GM19455 (cell line): Measurements from ENCODE around the gene GNG4.
"Not testable (repeated sequence)": the region's sequence is repeated elsewhere in the genome, so short reads cannot be mapped to it uniquely, and the experiment has no call there.

Source experiments
- ATAC-seq: cut with Tn5 transposase; IDR thresholded peaks from one replicate; pipeline ENCODE4 v1.9.1; 2021; ENCODE audit not compliant: unreplicated experiment

The GNG4 gene

DNA sequence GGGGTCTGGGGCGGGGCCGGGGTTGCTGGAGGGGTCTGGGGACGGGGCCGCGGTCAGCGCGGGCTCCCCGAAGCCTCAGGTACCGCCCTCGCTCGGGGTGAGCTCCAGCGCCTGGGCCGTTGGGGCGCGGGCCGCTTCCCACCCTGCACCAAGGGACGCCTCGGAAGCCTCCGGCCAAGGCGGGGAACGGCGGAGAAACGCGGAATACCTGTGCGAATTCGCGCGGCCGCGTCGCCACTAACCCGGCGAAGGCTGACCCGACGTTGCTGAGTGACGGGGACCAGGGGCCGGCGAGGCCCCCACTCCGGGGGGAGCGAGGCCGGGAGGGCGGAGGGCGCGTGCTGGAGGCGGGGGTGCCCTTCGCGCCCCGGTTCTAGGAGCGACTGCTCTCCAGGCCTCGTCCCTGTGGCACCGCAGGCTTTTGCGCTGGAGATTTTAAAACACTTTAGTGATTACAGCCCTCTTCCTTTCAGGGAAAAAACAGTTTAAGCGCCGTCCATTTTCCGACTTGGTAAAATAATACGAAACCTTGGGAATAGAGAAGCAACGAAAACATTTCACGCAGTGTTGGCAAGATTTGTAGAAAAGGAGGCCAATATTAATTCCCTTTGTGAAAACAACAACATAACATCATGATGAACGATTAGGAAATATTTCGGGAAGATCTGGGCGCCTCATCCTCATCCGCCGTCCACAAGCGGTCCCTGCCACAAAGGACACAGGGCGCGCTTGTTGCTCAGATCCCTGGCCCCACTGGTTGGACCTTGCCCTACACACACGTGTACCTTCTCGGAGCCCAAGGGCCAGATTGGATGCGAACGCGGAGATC is 971 bp upstream of the GNG4 start:
- no peak for ATAC-seq

GRCh38 chr1:235648954-235649367 is 623 bp downstream of the GNG4 start:
- peak; percentile 47 for ATAC-seq

GRCh38 chr1:235648407-235648907 is 1.1 kb downstream of the GNG4 start:
- ATAC-seq: no peak

GRCh38 chr1:235647537-235647936 is 2.0 kb downstream of the GNG4 start:
- not testable (repeated sequence) for ATAC-seq

- ATAC-seq: no peak
Measured at GRCh38 chr1:235646463-235646862, 3.1 kb downstream of the GNG4 start.

DNA sequence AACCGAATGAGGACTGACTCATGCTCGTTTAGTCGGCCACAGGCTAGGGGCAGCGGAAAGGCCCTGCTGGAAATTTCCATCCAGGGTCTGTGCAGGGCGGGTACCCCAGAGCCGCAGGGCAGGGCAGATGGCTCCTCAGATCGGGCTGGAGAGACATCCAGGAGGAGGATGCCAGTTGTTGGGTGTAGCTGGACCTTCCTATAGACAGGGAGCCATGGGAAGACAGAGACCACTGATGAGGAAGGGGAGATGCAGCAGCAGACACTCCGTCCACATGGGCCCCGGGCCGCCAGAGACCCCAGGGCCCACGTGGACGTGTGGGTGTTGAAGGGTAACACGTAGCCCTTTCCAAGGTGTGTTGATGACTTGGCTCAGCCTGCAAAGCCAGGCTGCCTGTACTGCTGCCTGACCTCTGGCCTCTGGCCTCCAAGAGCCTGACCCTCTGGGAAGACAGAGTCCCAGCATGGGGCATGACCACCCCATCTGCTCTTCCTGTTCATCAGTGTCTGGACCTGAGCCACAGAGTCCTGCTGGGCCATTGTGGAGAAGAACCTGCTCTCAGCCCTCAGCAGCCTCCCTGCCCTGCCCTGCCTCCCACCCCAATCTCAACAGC is 4.8 kb downstream of the GNG4 start:
- no peak for ATAC-seq

- ATAC-seq: no peak
Measured at GRCh38 chr1:235643837-235644692, 5.5 kb downstream of the GNG4 start.

DNA sequence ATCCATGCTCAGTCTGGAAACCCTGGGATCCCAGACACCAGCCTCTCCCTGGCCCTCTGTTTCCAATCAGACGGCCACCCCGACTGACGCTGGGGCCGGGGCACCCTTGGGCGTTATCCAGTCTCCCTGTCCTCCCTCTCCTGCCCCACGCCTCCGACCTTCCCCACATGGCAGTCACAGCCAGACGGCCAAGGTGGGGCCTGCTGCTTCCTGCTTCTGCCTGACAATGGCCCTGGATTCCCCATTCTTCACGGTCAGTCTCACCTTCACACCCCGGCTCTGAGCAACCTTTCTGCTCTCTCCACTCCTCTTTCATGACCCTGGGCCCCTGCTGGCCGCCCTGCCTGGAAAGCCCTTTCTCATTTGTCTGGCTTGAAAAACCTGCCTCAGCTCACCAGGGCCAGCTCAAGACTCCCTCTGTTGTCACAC is 6.6 kb downstream of the GNG4 start:
- no peak for ATAC-seq

DNA sequence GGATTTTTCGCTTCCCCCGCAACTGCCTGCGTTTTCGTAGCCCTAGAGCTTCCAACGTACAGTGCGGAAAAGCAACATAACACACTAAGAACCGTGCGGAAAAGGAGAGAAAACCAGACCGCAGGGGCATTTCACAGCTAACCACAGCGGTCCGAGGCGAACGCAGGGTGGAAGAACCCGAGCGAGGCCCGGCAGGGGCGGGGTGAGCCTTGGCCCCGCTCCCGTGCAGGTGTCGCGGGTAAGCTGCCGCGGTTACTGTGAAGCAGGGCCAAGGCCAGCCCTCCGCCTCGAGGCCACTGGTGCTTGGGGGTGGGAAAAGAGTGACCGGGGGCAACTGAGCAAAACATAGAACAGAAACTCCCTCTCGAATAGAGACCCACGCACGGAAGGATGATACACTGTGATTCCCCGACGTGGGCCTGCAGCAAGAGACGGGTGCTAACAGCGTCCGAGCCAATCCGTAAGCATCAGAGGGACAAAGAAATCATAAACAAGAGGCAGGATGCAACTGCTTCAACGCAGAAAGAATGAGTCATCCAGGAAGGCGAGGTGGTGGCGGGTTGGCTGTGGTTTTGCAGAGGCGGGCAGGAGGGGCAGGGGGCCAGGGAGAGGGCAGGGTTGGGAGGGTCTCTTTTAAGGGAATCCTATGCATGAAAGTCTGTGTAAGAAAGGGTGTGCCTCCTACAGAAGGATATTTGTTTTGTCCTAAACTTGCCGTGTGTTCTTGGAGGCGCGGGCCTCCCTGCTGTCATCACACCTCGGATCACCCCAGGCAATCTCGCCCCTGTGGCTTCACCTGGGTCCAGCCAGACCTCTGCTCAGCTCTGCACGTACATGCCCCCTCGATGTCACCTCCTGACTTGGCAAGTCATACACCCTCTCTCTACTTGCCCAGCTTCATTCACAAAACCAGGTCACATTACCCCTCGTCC is 7.3 kb downstream of the GNG4 start:
- peak; percentile 57 for ATAC-seq

- no peak for ATAC-seq
Measured at GRCh38 chr1:235640580-235640979, 9.0 kb downstream of the GNG4 start.

GRCh38 chr1:235639226-235640205 is 10.1 kb downstream of the GNG4 start:
- ATAC-seq: no peak

DNA sequence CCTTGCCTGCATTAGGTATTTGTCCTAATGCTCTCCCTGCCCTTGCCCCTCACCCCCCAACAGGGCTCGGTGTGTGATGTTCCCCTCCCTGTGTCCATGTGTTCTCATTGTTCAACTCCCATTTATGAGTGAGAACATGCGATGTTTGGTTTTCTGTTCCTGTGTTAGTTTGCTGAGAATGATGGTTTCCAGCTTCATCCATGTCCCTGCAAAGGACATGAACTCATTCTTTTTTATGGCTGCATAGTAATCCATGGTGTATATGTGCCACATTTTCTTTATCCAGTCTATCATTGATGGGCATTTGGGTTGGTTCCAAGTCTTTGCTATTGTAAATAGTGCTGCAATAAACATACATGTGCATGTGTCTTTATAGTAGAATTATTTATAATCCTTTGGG is 11.0 kb downstream of the GNG4 start:
- ATAC-seq: not testable (repeated sequence)

DNA sequence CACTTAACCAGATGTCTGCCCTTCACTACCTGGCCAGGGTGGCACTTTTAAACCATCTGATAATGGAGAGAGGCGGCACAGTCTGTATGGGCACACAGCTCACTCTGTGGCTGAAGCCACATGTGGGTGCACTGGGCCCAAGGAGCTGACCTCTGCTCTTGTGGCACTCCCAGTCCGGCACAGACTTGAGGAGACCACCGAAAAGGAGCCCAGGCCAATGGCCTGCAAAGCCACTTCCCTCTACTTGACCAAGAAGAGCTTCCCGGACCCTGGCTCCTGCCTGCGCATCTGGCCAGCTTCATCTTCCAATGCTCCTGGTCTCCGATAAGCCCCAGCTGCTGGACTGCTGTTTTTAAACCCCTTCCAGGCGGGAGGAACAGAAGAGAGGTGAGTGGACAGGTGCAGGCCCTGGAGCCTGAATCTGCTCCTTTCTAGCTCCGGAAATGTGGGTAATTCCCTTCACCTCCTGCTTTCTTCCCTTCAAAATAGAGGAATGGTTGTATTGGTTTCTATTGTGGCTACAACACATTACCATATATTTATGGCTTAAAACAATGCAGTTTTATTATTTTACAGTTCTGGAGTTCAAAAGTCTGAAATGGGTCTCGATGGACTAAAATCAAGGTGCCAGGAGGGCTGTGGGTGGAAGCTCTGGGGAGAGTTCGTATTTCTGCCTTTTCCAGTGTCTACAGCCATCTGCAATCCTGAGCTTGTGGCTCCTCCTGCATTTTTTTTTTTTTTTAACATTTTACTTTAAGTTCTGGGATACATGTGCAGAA is 11.6 kb downstream of the GNG4 start:
- no peak for ATAC-seq

DNA sequence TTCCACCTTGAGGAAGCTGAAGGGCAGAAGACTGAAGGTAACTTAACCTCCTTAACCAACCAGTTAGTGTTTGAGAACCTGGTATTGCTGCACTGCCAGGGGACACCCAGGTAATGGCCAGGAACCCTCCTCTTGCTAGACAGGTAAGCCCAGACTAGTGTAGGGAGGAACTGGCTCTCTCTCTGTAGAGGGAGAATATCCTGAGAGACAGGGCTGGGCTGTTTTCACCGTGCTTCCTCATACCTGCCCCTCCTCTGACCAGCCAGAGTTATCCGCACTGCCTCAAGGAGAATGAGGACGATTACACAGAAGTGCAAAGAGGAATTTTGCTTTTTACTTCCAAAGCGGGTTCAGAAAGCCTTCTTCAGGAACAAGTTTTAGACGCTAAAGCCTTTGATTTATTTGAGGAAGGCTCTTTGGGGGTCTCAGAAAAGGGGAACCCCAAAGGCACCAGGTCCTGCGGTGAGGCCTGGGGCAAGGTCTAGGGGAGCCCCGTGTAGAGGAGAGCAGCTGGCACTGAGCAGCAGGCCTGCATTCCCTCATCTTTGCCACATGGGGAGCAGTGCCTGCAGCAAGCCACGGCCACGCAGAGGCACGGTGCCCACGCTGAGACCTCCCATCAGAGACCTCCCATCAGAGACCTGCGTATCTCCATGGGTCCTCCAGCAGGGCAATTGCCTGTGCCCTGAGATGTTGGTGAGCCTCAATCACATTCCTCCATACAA is 13.5 kb downstream of the GNG4 start:
- ATAC-seq: no peak

- ATAC-seq: peak; percentile 95
Measured at GRCh38 chr1:235632506-235633401, 16.8 kb downstream of the GNG4 start.

GRCh38 chr1:235631816-235632215 is 17.8 kb downstream of the GNG4 start:
- ATAC-seq: no peak
